Measurements from ENCODE around the gene EXOSC1. TPM values are rescaled to one million over a fixed set of nuclear protein-coding genes. Genes with fewer than 3 reads are reported as not detected.
"Not testable (repeated sequence)": the region's sequence is repeated elsewhere in the genome, so short reads cannot be mapped to it uniquely, and the experiment has no call there.

EXOSC1 gene
- total RNA-seq, 1 experiment from 2014 or later, result 34.4 TPM

DNA sequence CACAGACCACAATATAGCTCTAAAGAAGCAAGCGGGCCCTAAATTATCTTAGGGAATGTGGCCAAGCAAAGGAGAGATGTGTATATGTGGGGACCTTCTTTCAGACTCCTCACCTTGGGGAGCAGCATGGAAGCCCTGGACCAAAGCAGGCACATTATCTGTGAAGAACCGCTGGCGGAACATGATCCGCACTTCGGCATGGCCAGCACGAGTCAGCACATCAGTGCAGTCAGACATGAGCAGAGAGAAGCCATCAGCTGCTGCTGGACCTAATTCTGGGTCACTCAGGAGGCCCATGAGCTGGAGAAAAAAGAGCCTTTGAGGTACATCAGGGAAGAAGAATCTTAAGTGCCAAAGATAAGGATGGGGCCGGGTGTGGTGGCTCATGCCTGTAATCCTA is 14.1 kb upstream of the EXOSC1 start:
- DNase-seq (ENCODE audit: low read depth), result no peak

DNA sequence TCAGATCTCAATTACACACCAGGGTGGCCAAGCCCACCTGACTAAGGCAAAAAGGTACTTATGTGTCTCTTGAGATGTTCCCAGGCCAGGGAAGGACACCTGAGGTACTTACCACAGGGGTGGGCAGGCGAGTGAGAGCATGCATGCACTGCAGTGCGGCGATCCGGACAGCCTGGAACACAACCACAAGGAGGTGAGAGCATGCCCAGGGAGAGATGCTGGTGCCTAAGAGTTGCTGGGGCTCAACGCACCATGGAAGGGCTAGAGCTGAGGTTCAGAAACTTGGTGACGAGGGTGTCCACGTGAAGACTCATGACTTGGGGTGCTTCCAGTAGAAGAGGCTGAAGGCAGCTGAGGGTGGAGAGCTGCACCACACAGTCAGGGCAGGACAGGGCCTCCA is 13.3 kb upstream of the EXOSC1 start:
- no peak for DNase-seq (ENCODE audit: low read depth)

DNA sequence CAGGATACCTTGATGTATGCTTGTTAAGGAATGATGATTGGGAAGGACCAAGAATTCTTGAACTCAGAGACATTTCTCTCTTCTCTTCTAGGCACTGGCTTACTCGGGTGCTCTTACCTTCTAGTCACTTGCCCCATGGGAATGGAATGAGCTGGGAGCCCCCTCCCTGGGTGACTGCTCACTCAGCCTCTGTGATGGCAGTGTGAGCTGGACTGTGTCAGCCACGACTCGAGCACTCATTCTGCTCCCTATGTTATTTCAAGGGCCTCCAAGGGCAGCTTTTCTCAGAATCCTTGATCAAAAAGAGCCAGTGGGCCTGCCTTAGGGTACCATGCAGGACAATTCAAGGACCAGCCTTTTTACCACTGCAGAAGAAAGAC is 10.9 kb upstream of the EXOSC1 start:
- no peak for DNase-seq (ENCODE audit: low read depth)

DNA sequence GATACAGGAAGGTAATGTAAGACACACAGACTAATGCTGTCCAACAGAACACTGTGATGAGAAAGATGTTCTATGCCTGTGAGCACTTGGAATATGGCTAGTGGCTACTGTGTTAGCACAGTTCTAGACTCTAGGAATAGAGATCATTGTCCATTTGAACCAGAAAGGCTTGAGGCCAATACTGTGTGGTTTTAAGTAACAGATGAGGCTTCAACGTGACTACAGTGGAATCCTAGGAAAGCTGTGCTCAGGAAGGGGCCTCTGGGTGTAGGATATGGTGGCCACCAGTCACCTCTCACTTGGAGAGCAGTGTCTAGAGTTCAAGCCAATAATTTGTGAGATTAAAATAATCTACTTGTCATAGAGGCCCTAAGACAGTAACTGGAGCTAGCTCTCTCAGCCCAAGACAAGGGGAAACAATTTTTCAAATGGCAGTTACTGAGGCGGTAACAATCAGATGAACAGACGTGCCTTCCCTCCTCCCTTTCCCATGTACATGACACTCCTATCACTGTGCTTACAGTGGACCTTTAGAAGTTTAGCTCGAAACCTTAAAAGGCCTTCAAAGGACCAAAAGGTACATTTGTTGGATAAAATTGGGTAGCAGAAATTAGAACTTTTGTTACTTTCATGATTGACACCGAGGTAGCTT is 10.4 kb upstream of the EXOSC1 start:
- no peak for DNase-seq (ENCODE audit: low read depth)

DNA sequence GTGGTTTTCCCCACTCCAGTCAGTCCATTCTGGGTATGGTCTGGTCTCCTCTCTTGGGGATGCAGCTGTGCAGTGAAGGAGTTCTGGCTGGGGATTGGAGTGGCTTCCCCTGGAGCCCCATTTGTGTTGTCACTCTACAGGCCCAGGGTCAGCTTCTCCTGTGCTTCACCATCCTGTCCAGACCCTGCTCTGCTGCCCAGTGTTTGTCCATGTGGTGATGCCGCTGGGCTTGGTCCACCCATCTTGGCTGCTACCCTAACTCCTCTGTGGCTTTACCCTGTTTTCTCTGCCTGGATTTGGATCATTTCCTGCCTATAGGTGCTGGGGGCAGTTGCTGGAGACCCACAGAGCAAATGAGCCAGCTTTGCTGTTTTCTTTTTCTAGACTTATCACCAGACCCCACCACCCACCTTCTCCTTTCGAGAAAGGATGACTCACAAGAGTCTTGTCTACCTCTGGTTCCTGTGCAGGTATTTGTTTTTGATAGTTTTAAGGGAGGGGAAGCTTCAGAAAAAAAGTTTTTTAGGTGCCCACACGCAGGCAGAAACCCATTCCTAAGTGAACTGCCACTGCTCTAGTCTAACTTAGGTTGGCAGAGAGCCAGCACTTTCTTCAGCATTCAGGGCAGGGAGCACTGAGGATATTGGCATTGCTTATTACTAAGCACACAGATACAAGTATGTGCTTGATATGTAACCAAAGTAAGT is 8.7 kb upstream of the EXOSC1 start:
- DNase-seq (ENCODE audit: low read depth), result peak; percentile 31

DNA sequence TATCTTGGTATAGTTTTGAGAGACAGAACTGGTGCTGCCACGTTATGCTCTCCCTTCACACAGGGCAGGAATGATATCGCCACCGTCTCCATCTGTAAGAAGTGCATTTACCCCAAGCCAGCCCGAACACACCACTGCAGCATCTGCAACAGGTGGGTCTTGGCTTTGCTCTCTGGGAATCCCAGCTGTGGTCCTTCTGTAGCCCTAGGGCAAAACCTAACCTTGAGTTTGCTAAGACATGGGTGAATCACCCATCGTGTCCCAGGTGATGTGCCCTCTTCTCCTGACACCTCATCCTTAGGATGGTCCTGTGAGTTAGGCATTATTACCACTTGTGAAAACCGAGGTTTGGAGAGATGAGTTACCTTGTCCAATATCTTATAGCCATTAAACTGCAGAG is 6.5 kb upstream of the EXOSC1 start:
- no peak for DNase-seq (ENCODE audit: low read depth)

DNA sequence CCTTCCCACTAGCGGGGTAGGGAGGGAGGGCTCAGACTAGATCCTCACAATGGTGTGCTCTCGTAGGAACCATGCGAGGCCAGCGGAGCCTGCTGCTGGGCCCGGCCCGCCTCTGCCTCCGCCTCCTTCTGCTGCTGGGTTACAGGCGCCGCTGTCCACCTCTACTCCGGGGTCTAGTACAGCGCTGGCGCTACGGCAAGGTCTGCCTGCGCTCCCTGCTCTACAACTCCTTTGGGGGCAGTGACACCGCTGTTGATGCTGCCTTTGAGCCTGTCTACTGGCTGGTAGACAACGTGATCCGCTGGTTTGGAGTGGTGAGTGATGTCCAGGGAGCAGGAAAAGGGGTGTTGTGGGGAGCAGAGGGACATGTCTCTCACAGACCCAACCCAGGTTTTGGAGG is 5.8 kb upstream of the EXOSC1 start:
- no peak for DNase-seq (ENCODE audit: low read depth)

DNA sequence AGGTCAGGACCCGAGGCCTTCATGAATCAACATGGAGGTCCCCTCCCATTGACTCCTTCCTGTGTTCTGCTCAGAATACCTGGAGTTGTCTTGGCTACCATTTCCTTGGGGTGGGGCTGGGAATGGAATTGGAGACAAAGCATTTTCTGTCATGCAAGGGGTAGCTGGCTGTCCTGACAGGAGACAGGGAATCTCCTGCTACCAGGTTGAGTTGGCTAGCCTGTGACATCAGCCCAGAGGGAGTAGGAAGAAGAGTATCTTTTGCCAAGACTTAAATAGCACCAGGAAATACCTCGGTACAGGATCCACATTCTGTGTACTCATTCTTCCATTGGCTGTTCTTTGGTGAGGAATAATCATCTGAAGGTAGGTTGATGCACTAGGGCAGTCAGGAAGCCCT is 5.0 kb upstream of the EXOSC1 start:
- no peak for DNase-seq (ENCODE audit: low read depth)

DNA sequence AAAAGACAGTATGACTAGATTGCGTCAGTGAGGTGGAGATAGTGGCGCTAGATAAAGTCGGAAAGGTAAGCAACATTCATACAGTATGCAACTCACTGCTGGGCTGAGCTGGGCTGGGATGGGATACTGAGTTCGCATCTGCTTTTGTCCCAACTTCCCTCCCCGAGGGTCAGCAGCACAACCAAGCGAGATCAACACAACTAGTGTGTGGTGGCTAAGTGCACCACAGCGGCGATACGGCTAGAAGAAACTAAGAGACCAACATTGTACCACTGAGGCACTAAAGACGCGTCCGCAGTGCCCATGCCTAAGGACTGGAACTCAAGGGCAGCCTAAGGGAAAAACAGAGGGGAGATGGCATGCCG is 467 bp downstream of the EXOSC1 start:
- DNase-seq (ENCODE audit: low read depth), result no peak

DNA sequence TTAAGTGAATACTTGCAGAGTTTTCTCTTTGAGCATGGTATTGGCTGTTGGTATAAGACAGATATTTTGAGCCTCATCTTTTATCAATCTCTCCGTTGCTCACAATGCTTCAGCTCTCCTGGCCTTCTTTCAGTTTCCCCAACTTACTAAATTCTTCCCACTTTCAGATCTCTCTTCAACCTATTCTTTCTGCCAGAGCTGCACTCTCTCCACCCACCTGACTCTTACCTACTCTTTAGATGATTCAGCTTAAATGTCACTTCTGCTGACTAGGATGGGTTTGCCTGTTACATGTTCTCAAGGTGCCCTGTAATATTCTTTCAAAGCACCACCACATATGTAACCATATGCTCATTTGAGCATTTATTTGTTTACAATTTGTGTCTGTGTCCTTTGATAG is 1.6 kb downstream of the EXOSC1 start:
- DNase-seq (ENCODE audit: low read depth), result no peak

DNA sequence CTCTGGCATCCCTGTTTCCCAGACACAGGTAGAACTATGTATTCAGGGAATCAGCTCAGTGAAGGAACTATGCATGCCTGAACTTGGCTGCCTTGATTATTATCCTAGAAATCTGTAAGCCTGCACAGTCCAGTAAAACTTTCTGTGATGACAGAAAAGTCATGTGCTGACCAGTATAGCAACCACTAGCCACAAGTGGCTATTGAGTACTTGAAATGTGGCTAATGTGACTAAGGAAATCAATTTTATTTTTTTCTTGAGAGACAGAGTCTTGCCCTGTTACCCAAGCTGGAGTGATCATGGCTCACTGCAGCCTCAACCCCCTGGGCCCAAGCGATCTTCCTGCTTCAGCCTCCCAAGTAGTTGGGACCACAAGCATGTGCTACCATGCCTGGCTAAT is 3.5 kb downstream of the EXOSC1 start:
- no peak for DNase-seq (ENCODE audit: low read depth)

DNA sequence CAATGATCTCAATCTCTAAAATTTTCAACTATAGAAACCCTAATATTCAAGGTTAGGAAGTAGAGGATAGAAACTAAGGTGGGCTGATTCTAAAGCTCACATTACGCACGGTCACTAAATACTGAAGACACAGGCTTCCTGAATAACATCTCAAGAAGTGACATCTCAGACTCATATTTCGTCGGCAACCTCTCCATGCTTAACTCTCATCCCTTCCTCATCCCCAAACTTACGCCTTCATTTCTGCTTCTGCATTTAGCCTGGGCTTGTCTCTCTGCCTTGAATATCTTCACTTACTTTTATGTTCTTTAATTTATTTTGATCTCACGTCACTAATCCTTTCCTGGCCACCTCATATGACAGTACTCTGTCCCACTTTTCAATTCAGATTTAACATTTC is 10.6 kb downstream of the EXOSC1 start:
- DNase-seq (ENCODE audit: low read depth), result no peak

DNA sequence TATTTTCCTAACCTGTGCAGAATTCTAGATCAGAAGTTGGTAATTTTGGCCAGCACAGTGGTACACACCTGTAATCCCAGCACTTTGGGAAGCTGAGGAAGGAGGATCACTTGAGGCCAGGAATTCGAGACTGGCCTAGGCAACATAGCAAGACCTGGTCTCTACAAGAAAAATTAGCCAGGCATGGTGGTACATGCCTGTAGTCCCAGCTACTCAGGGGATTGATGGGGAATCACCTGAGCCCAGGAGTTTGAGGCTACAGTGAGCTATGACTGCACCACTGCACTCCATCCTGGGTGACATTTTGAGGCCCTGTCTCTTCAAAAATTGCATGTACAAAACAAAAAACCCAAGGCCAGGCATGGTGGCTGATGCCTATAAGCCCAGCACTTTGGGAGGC is 11.2 kb downstream of the EXOSC1 start:
- no peak for DNase-seq (ENCODE audit: low read depth)

DNA sequence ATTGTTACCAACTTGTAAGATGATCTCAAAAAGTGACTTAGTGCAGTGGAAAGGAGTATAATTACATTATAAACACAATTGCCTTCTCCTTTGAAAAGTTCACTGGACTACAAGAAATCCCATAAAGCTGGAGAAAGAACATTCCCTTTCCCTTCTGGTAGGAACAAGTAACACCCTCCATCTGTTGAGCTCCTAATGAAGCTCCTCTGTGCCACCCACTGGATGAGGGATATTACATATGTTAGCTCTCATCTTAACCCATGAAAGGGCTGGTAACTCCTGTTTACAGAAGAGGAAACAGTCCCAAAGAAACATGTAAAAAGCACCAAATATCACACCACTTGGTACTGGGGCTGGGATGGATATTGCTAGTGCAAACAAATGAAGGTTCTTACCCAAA is 11.8 kb downstream of the EXOSC1 start:
- no peak for DNase-seq (ENCODE audit: low read depth)

DNA sequence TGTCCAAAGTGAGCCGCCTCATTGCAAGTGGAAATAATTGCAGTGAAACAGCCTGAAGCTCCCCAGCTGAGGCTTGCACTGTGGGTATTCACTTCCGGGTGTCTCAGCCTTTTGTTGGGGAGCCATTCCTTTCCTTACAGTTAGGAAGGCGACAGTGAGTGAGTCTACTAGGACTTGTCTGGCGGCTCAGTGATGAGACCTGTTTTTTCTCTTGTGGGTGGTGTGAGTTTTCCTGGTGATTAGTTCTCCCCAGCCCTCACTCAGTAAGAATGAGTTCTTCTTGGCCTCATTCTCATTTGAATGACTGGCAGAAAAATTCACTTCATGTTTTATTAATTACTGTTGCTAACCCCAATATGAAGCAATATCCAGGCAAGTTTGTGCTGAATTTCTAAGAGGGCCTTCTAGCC is 17.2 kb downstream of the EXOSC1 start:
- peak; percentile 30 for DNase-seq (ENCODE audit: low read depth)

DNA sequence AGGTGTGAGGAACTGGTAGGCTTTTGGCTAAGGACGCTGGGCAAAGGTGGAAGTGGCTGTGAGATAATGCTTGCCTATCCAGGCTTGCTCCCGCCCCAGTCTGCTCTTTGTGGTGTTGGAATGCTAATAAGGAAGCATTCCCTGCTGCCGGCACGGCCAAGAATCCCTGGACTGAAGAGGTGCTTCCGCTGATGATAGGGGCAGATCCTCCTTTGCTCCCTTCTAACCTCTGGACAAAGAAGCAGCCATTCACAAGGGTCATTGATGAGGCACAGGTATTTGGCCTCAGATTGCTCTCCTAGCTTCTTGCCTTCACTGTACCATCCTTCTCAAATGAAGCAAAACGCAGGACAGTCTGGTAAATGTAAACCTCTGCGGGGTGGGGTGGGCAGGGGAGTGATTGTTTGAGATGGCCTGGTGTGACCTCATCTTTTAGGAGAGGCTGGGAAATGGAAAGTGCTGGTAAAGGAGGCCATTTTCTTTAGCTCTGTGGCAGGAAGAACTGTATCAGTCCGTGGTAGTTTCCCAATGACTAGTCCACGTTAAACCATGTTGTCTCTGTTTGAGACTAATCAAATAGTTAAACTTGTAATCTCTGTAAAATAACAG is 18.1 kb downstream of the EXOSC1 start:
- peak; percentile 31 for DNase-seq (ENCODE audit: low read depth)

DNA sequence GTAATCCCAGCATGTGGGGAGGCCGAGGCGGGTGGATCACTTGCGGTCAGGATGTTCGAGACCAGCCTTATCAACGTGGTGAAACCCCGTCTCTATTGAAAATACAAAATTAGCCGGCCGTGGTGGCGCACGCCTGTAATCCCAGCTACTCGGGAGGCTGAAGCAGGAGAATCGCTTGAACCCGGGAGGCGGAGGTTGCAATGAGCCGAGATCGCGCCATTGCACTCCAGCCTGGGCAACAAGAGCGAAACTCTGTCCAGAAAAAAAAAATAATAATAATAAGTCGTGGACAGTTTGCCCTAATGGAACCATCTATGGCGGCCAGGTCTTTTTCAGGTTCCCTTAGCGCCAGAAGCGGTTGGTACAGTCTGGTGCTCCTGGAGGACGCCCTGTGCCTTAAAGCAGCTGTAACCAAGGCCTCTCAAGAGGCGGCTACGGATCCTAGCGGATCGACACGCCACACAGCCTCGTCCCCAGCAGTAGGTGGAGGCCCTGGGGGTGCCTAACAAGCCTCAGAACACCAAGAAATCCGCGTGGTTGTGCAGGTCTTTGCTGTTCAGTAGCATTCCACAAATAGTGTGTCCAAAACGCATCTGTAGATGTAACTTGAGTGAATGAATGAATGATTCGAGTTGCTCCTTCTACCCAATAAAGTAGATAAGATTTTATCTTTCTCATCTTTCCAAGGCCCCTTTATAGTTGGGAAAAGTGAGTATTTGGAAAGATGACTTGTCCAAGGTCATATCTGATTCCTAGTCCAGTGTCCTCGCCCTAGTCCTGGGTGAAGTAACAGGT is 18.8 kb downstream of the EXOSC1 start:
- peak; percentile 33 for DNase-seq (ENCODE audit: low read depth)

DNA sequence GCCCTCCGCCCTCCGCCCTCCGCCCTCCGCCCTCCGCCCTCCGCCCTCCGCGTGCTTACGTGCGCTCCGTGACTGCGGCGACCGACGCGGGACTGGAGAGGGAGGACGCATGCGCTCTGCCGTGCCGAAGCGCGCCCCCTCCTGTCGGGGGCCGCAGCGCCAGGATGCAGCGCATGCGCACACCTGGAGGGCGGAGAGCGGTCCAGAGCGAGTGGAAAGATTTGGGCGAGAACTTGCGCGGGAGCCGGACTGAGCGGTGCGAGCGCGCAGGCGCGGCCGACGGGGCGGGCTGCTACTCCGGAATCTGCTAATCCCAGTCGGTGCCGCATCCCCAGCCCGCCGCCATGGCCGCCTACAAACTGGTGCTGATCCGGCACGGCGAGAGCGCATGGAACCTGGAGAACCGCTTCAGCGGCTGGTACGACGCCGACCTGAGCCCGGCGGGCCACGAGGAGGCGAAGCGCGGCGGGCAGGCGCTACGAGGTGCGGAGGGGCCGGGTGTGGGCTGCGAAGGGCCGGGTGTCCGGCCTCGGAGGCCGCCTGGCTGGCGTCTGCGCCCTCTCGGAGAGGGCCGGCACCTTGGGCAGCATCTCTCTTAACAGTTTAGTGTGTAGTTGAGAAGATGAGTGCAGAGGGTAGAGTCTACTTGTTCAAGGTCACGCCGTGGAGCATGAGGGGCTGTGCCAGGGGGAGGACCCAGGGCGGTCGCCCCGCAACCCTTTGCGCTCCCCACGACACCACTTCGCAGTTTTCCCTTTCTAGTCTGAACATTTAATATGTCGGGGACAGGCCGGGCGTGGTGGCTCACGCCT is 19.6 kb downstream of the EXOSC1 start, which contains the start of gene PGAM1:
TSS of gene PGAM1 (plus strand) at position 228 of the 812 bp plus-strand sequence. CDS start at position 345, 117 bp downstream.
- peak; percentile 95 for DNase-seq (ENCODE audit: low read depth)

DNA sequence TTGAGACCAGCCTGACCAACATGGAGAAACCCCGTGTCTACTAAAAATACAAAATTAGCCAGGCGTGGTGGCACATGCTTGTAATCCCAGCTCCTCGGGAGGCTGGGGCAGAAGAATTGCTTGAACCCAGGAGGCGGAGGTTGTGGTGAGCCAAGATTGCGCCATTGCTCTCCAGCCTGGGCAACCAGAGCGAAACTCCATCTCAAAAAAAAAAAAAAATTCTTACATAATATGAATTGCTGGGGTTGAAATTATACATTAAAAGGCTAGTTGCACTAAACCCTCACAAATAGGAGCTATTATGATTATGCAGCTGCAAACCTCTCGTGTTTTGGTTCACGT is 22.1 kb downstream of the EXOSC1 start:
- not testable (repeated sequence) for DNase-seq (ENCODE audit: low read depth)

DNA sequence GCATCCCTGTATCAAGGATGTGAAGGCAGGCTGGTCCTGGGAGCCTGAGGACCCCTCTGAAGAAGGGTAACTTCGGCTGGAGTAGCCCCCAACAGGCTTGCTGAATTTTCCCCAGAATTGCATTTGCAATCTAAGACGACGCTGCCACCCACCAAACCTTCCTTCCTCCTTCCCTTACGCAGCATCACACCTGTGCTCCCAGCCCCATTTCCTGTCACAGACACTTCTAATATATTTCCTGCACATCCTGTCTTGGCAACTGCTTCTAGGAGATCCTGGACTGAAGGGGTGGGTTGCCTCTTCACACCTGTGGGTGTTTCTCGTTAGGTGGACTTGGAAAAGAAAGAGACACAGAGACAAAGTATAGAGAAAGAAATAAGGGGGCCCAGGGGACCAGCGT is 29.2 kb downstream of the EXOSC1 start:
- DNase-seq (ENCODE audit: low read depth), result no peak

DNA sequence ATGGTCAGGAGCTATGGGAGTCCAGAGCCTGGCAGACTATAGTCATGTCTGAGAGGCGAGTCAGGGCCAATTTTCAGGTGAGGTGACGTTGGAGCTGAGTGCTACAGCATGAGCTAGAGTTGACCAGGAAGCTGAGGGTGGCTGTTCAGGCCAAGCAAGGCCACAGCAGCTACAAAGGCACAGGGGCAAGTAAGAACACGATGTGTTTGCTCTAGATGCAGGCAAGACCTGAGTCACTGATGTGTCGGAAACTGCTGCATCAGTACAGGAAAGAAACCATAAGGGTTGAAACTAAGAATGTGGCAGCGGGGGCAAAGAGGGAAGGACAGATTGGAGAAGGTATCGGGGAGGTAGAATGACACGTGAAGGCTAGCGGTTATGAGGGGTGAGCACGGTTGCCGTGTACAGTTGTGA is 32.9 kb downstream of the EXOSC1 start:
- DNase-seq (ENCODE audit: low read depth), result no peak

DNA sequence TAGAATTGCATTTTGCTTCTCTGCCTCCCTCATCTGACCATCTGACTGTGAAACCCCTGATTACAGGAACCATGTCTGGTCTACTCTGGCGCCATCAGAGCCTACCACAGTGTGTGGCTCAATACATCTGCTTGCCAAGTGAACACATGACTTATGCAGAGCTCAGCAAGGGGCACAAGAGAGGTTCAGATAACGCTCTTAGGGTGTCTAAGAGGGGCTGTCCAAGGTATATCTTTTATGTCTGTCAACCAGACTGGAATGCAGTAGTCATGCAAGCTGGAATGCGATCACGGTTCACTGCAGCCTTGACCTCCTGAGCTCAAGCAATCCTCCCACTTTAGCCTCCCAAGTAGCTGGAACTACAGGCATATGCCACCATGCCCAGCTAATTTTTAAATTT is 34.4 kb downstream of the EXOSC1 start:
- DNase-seq (ENCODE audit: low read depth), result no peak

Data from LHCN-M2 (cell line).